AG09309 (cell line): ENCODE results near the gene PRRX2.
"Not testable (repeated sequence)": the region's sequence is repeated elsewhere in the genome, so short reads cannot be mapped to it uniquely, and the experiment has no call there.

Experiments
- DNase-seq: peaks from one replicate; pipeline ENCODE4 v3.0.0-alpha.2; 2010; ENCODE audit warnings: low read depth
- H3K4me3 ChIP-seq: 2 replicates; pipeline ENCODE4 v1.5.1; 2011; ENCODE audit warnings: mild to moderate bottlenecking, low read depth, low read length, moderate library complexity; ENCODE audit not compliant: control insufficient read depth
- CTCF ChIP-seq: IDR thresholded peaks from 2 replicates; pipeline ENCODE4 v1.5.1; 2011; ENCODE audit warnings: mild to moderate bottlenecking, low read depth, low read length, inconsistent platforms; ENCODE audit not compliant: insufficient read depth, control insufficient read depth; ENCODE audit errors: missing control alignments

Gene PRRX2

DNA sequence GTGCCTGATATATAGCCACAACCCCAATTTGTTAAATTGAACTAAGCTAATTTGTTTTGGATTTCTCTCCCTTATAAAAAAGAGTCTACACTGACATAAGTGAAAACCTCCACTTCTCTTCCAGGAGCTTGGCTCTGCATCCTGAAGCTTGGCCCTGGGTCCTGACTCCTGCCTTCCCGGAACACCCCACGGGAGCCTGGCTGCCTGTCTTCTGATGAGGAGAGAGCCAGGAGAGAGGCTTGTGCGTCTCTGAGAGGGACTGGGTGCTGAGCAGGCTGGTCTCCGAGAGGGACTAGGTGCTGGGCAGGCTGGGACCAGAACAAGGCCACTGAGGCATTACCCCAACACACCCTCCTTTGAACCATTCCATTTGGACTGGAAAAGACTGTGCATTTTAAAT lies 93.9 kb downstream of the PRRX2 start:
- no peak for TF ChIP-seq CTCF
- no peak for DNase-seq

GRCh38 chr9:129759804-129760502 lies 94.5 kb downstream of the PRRX2 start:
- TF ChIP-seq CTCF = no peak
- no peak for DNase-seq
- H3K4me3 ChIP-seq = no peak overlapping the region

More for the DNA sequence above, 93.9 kb downstream of the PRRX2 start:
- H3K4me3 ChIP-seq = no peak overlapping the region

- H3K4me3 ChIP-seq, DNase-seq: not testable (repeated sequence)
These were observed 95.3 kb downstream of the PRRX2 start for GRCh38 chr9:129760784-129761183.

DNA sequence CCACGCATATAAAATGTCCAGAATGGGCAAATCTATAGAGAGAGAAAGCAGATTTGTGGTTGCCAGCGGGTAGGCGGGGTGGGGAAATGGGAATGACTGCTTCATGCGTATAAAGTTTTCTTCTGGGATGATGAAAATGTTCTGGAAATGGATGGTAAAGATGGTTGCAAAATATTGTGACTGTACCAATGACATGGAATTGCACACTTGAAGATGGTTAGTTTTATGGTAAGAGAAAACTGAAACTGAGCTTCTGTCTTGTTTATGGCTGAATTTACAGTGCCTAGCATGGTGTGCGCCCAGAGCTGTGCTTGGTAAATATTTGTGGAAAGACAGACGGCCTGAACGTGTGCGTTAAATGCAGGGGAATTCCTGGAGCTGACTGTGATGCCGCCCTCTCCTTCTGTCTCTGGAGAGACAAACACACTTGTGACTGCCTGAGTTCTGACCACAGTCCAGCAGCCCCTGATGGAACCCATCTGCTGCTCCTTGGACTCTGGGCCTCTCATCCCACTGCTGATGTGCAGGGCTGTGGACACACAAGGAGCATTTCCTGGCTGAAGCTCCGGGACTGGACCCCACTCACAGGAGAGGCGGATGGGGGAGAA lies 96.0 kb downstream of the PRRX2 start:
- no peak for TF ChIP-seq CTCF
- H3K4me3 ChIP-seq = no peak overlapping the region
- peak; percentile 41 for DNase-seq

- H3K4me3 ChIP-seq = no peak overlapping the region
- TF ChIP-seq CTCF = no peak
- DNase-seq = peak; percentile 50
These were observed 96.5 kb downstream of the PRRX2 start for GRCh38 chr9:129761901-129762369.

GRCh38 chr9:129762370-129762984 lies 97.0 kb downstream of the PRRX2 start:
- DNase-seq = peak; percentile 91
- not testable (repeated sequence) for H3K4me3 ChIP-seq

GRCh38 chr9:129762985-129763926 lies 97.8 kb downstream of the PRRX2 start:
- peak; percentile 41 for DNase-seq
- no peak overlapping the region for H3K4me3 ChIP-seq
- TF ChIP-seq CTCF = no peak
